Body of pancreas (tissue), 4 donors: ENCODE data around the gene PRR16. TPM values are rescaled to one million over a fixed set of nuclear protein-coding genes. Genes with fewer than 3 reads are reported as not detected.
"Not testable (repeated sequence)": the region's sequence is repeated elsewhere in the genome, so short reads cannot be mapped to it uniquely, and the experiment has no call there.

Experiments used
- ATAC-seq: fragments of 150-250 bp; one replicate; pipeline ENCODE4 v1.9.1; 2016
- DNase-seq, 4 donors: peaks; one replicate each; pipeline ENCODE4 v3.0.0-alpha.2; 2019
- H3K27ac ChIP-seq, 4 donors: fragments of 200-600 bp; sonication (generic); 1 replicate in 3 of 4; 2 replicates in 1 of 4; pipeline versions ENCODE4 v1.5.1 to v1.6.1; 2016 to 2019; ENCODE audit warnings: mild to moderate bottlenecking in 1 of 4, mixed read lengths in 1 of 4, moderate library complexity in 1 of 4
- H3K27me3 ChIP-seq, 2 donors: fragments of 200-600 bp; sonication (generic); one replicate each; pipeline ENCODE4 v1.6.0; 2016; ENCODE audit warnings: mild to moderate bottlenecking in 1 of 2
- H3K36me3 ChIP-seq, 2 donors: fragments of 200-600 bp; sonication (generic); replicated peaks in 1 of 2; 2 replicates each; pipeline ENCODE4 v1.5.1; 2016; ENCODE audit warnings: low read depth in 2 of 2; ENCODE audit not compliant: insufficient read depth in 1 of 2
- H3K4me1 ChIP-seq: fragments of 200-600 bp; sonication (generic); one replicate; pipeline ENCODE4 v1.6.0; 2016
- H3K4me3 ChIP-seq, 2 donors: fragments of 200-600 bp; sonication (generic); 1 replicate in 1 of 2; 2 replicates in 1 of 2; pipeline ENCODE4 v1.5.1; 2016 to 2019
- H3K9me3 ChIP-seq, 3 donors: fragments of 200-600 bp; sonication (generic); 1 replicate in 2 of 3; 2 replicates in 1 of 3; pipeline ENCODE4 v1.5.1; 2016
- CTCF ChIP-seq, 7 experiments: fragments of 450-650 bp in 4 of 7; fragments of 200-600 bp in 3 of 7; sonication (generic) in 3 of 7; IDR thresholded peaks; one replicate each; pipeline ENCODE4 v1.5.1; 2016 to 2019; ENCODE audit warnings: antibody characterized with exemption in 7 of 7
- POLR2A ChIP-seq, 3 donors: fragments of 450-650 bp; IDR thresholded peaks; one replicate each; pipeline ENCODE4 v1.6.1; 2016; ENCODE audit warnings: antibody characterized with exemption in 3 of 3, mild to moderate bottlenecking in 2 of 3
- WGBS, 2 donors: methylation state at CpG; one replicate each; pipeline ENCODE4 v1.1.5; 2017; 5-methylcytosine and 5-hydroxymethylcytosine counted together
- intact Hi-C: fragments of 100-400 bp; cut with DNase I; formaldehyde crosslinking; loops from one replicate; pipeline ENCODE4 v1.15.1; 2023
- total RNA-seq, 2 donors: library from RNA; depleted of rRNA; stranded (reverse); fragments of >200 nt; gene quantifications; one replicate each; pipeline ENCODE4 v1.1.0, GENCODE V29; 2016

Gene PRR16
- total RNA-seq, result under 1 TPM; 0.78 to 0.99 TPM

DNA sequence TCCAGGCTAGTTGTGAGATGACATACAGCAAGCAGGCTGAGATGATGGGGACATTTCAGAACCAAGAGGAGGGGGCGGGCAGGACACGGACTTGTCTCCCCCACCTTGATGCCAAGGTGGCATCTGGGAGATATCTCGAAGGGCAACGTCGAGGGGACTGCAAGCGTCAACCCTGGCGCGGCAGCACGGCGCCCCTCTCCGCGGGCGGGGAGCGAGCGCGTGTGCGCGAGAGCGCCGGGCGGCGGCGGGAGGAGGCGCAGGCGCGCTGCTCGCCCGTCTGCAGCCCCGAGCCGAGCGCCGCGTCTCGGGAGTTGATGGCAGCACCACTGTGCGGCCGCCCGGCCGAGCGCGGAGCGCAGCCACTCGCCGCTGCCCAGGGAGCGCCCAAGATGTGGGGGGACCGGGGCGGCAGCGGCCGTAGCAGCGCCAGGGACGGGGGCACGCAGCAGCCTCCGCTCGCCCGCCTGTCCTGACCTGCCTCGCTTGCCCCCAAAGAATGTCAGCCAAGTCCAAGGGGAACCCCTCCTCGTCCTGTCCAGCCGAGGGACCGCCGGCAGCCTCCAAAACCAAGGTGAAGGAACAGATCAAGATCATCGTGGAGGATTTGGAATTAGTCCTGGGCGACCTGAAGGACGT, at the start of gene PRR16:
Gene PRR16, plus strand, starts transcription at position 310 of the 636 bp plus-strand sequence.
- intact Hi-C loops, result no loop called here
- no peak within 1 kb of the TSS for H3K27ac ChIP-seq
- 0% methylated on average over 3 to 62 of the region's 62 CpGs for WGBS, 2 donors
- ATAC-seq (peak; percentile 75), DNase-seq (peak; percentile 26 to 58 (median 29))
- peaks cover 19% of the 10 kb centered on the region for H3K4me1 ChIP-seq
- TF ChIP-seq CTCF (IDR thresholded peaks at IDR 0.05) (peak in 2 of 7 experiments; percentile 13 to 33), POLR2A (IDR thresholded peaks at IDR 0.05) (no peak)
- no peaks in the 10 kb centered on the region for H3K9me3 ChIP-seq
- H3K36me3 ChIP-seq, result no peaks in the 10 kb centered on the region
- H3K27me3 ChIP-seq, result no peaks in the 10 kb centered on the region
- H3K4me3 ChIP-seq, result peak within 1 kb of the TSS in 1 of 2 donors; percentile 12

DNA sequence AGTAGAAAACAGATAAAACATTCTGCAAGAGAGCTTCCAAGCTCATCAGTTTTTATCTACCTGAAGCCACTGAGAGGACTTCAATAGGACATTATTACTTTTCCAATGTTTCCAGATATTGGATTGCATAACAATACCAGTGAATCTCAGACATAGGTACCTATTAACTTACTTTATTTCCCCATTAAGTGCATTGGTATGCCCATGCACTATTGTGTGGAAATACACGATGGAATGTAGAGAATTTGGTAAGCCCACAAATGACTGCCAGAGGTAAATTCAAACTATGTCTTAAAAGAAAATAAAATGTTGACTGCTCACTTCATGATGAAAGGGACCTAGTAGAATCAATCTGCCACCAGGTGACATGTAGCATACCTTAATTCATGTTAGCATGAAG, 48.1 kb upstream of the PRR16 start:
- Histone ChIP-seq H3K36me3 (no peaks in the 10 kb centered on the region), H3K27ac (no peak overlapping the region), H3K4me1 (no peaks in the 10 kb centered on the region), H3K9me3 (peaks cover 0 to 4% (median 0%) of the 10 kb centered on the region in 3 donors), H3K27me3 (no peaks in the 10 kb centered on the region), H3K4me3 (no peak overlapping the region)
- no peak for DNase-seq
- ATAC-seq, result no peak
- TF ChIP-seq POLR2A (IDR thresholded peaks at IDR 0.05) (no peak), CTCF (IDR thresholded peaks at IDR 0.05) (no peak)
- WGBS, 2 donors, result 48 to 66% methylated on average over 1 of the region's 1 CpG
- intact Hi-C loops, result no loop called here

- intact Hi-C loops, result no loop called here
- WGBS, 2 donors, result 52 to 65% methylated on average over 3 of the region's 3 CpGs
- H3K36me3 ChIP-seq, result no peaks in the 10 kb centered on the region
- no peak for ATAC-seq
- H3K4me3 ChIP-seq, result no peak overlapping the region
- H3K27ac ChIP-seq, result no peak overlapping the region
- no peaks in the 10 kb centered on the region for H3K27me3 ChIP-seq
- TF ChIP-seq CTCF (IDR thresholded peaks at IDR 0.05), result no peak
- TF ChIP-seq POLR2A (IDR thresholded peaks at IDR 0.05), result no peak
- H3K4me1 ChIP-seq, result no peaks in the 10 kb centered on the region
- no peaks in the 10 kb centered on the region for H3K9me3 ChIP-seq
- no peak for DNase-seq
Measured at GRCh38 chr5:120419127-120419526, 45.0 kb upstream of the PRR16 start.

- H3K27me3 ChIP-seq, H3K9me3 ChIP-seq, H3K4me1 ChIP-seq, DNase-seq, H3K27ac ChIP-seq, H3K36me3 ChIP-seq, ATAC-seq, H3K4me3 ChIP-seq, intact Hi-C loops: not testable (repeated sequence)
- 82% methylated on average over 16 to 25 of the region's 25 CpGs for WGBS, 2 donors
Measured at GRCh38 chr5:120426633-120427275, 37.3 kb upstream of the PRR16 start.

DNA sequence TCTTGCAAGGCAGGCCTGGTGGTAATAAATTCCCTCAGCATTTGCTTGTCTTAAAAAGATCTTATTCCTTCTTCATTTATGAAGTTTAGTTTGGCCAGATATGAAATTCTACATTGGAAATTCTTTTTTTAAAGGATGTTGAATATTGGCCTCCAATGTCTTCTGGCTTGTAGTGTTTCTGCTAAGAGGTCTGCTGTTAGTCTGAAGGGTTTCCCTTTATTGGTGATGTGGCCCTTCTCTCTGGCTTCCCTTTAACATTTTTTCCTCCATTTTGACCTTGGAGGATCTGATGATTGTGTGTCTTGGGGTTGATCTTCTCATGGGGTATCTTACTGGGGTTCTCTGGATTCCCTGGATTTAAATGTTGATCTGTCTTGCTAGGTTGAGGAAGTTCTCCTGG, 33.5 kb upstream of the PRR16 start:
- no peaks in the 10 kb centered on the region for H3K4me1 ChIP-seq
- H3K9me3 ChIP-seq, result no peaks in the 10 kb centered on the region
- no peak for TF ChIP-seq CTCF (IDR thresholded peaks at IDR 0.05)
- no peak for TF ChIP-seq POLR2A (IDR thresholded peaks at IDR 0.05)
- no peaks in the 10 kb centered on the region for H3K27me3 ChIP-seq
- no peaks in the 10 kb centered on the region for H3K36me3 ChIP-seq
- intact Hi-C loops, result no loop called here
- no peak for ATAC-seq
- DNase-seq, result no peak
- no peak overlapping the region for H3K4me3 ChIP-seq
- no peak overlapping the region for H3K27ac ChIP-seq
